ENCODE measurements around the gene SLC35F1. TPM values are rescaled to one million over a fixed set of nuclear protein-coding genes. Genes with fewer than 3 reads are reported as not detected.

The SLC35F1 gene
- total and polyA plus RNA-seq, 2 donors (not counting 3 experiments of a cell fraction or from before 2014, with no cell fraction given), result not detected

DNA sequence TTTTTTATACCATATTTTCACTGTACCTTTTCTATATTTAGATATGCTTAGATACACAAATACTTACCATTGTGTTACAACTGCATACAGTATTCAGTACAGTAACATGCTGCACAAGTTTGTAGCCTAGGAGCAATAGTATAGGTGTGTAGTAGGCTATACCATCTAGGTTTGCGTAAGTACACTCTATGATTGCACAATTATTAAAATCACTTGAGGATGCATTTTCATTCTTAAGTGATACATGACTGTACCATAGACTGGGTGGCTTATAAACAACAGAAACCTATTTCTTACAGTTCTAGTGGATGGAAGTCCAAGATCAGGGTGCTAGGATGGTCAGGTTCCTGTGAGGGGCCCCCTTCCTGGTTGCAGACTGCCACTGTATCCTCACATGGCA, 234.1 kb downstream of the SLC35F1 start:
- FAIRE-seq, result no peak
- no peaks in the 10 kb centered on the region for H3K79me2 ChIP-seq (ENCODE audit: control insufficient read depth, insufficient read depth, low read length)
- POLR2A ChIA-PET, result no interaction called here
- no peak for DNase-seq (ENCODE audit: low read depth, low spot score)
- H3K9ac ChIP-seq (replicated peaks; ENCODE audit: extremely low read depth, insufficient read depth, low read length), result no peak overlapping the region
- BruUV-seq (replicated peaks), result no TSS peak
- TF ChIP-seq MAX (IDR thresholded peaks at IDR 0.05; ENCODE audit: insufficient read depth, insufficient read length) (no peak), POLR2A (IDR thresholded peaks at IDR 0.05; ENCODE audit: low read depth, low read length) (no peak), MYC (IDR thresholded peaks at IDR 0.05; ENCODE audit: low read depth, low read length) (no peak), EZH2 (IDR thresholded peaks at IDR 0.05; ENCODE audit: borderline replicate concordance, low read depth, low read length, severe bottlenecking) (no peak), JUN (IDR thresholded peaks at IDR 0.05; ENCODE audit: borderline replicate concordance, insufficient read depth, insufficient read length, low read depth) (no peak), GATA2 (IDR thresholded peaks at IDR 0.05; ENCODE audit: insufficient read depth, insufficient read length, low read depth, low read length) (no peak), CTCF (IDR thresholded peaks at IDR 0.05; ENCODE audit: extremely low read depth in 1 of 2, insufficient read depth in 1 of 2, low read depth in 1 of 2, low read length in 2 of 2) (no peak), POLR2AphosphoS5 (IDR thresholded peaks at IDR 0.05; ENCODE audit: insufficient read depth, low read depth, low read length) (no peak), FOS (IDR thresholded peaks at IDR 0.05; ENCODE audit: borderline replicate concordance, insufficient read depth, low read length) (no peak)
- no peak overlapping the region for H3K4me2 ChIP-seq (ENCODE audit: insufficient read depth, low read length)
- no peak overlapping the region for H2AFZ ChIP-seq (ENCODE audit: low read depth, low read length)
- intact Hi-C loops (cut with micrococcal nuclease) (no loop called here), dilution Hi-C loops (cut with MboI; ENCODE audit: extremely low pct_ligation_motif_present, low sequenced_read_pairs) (no loop called here)
- no peaks in the 10 kb centered on the region for H3K9me3 ChIP-seq (replicated peaks; ENCODE audit: control insufficient read depth, insufficient read depth, low read length)
- no peak overlapping the region for H3K4me3 ChIP-seq (replicated peaks in 1 of 3; ENCODE audit: insufficient read depth in 1 of 3, low read depth in 1 of 3, low read length in 3 of 3)
- H3K27ac ChIP-seq (ENCODE audit: insufficient read depth, low read depth, low read length), result no peak overlapping the region
- no peaks in the 10 kb centered on the region for H3K9me1 ChIP-seq (replicated peaks; ENCODE audit: control insufficient read depth, extremely low read depth, insufficient read depth, low read length)
- no peaks in the 10 kb centered on the region for H3K4me1 ChIP-seq (ENCODE audit: control insufficient read depth, extremely low read depth, insufficient read depth, low read length)
- H4K20me1 ChIP-seq (replicated peaks; ENCODE audit: control insufficient read depth, extremely low read depth, insufficient read depth, low read length), result no peaks in the 10 kb centered on the region
- CTCF ChIA-PET, result no interaction called here
- no peaks in the 10 kb centered on the region for H3K27me3 ChIP-seq (ENCODE audit: control insufficient read depth in 2 of 2, insufficient read depth in 2 of 2, low read length in 2 of 2)
- H3K36me3 ChIP-seq (ENCODE audit: control insufficient read depth in 2 of 2, extremely low read depth in 1 of 2, insufficient read depth in 2 of 2, low read length in 2 of 2), result no peaks in the 10 kb centered on the region

Measured in endothelial cell of umbilical vein (primary cell).